ENCODE results near the gene CAPN9. TPM values are rescaled to one million over a fixed set of nuclear protein-coding genes. Genes with fewer than 3 reads are reported as not detected.

The CAPN9 gene
- total and polyA plus RNA-seq, 9 donors, result 0.34 to 1.5 (median 0.67) TPM

- Histone ChIP-seq H3K27me3 (ENCODE audit: control insufficient read depth, insufficient read depth, low read length) (no peaks in the 10 kb centered on the region), H3K9me3 (replicated peaks; ENCODE audit: control insufficient read depth, low read depth, low read length) (no peaks in the 10 kb centered on the region), H3K27ac (ENCODE audit: low read length) (no peak overlapping the region), H3K36me3 (ENCODE audit: control insufficient read depth, insufficient read depth, low read length) (no peaks in the 10 kb centered on the region), H3K4me1 (ENCODE audit: control insufficient read depth, insufficient read depth, low read length) (peaks cover 15% of the 10 kb centered on the region), H3K4me3 (ENCODE audit: low read length) (no peak overlapping the region)
- DNase-seq, result peak; percentile 84
- 26% methylated on average over 4 of the region's 6 CpGs for WGBS (ENCODE audit: insufficient coverage)
These were observed 18.3 kb upstream of the CAPN9 start for GRCh38 chr1:230728710-230729392.

- Histone ChIP-seq H3K27ac (ENCODE audit: low read length) (peak overlapping the region; percentile 68), H3K4me3 (ENCODE audit: low read length) (no peak overlapping the region), H3K36me3 (ENCODE audit: control insufficient read depth, insufficient read depth, low read length) (no peaks in the 10 kb centered on the region), H3K9me3 (replicated peaks; ENCODE audit: control insufficient read depth, low read depth, low read length) (no peaks in the 10 kb centered on the region), H3K27me3 (ENCODE audit: control insufficient read depth, insufficient read depth, low read length) (no peaks in the 10 kb centered on the region), H3K4me1 (ENCODE audit: control insufficient read depth, insufficient read depth, low read length) (peaks cover 15% of the 10 kb centered on the region)
- DNase-seq, result peak; percentile 83
- 19% methylated on average over 5 of the region's 5 CpGs for WGBS (ENCODE audit: insufficient coverage)
These were observed 16.2 kb upstream of the CAPN9 start for GRCh38 chr1:230730977-230731376.

GRCh38 chr1:230735447-230735846, 11.7 kb upstream of the CAPN9 start:
- DNase-seq, result no peak
- Histone ChIP-seq H3K27me3 (ENCODE audit: control insufficient read depth, insufficient read depth, low read length) (peaks cover 3% of the 10 kb centered on the region), H3K27ac (ENCODE audit: low read length) (no peak overlapping the region), H3K4me3 (ENCODE audit: low read length) (no peak overlapping the region), H3K36me3 (ENCODE audit: control insufficient read depth, insufficient read depth, low read length) (no peaks in the 10 kb centered on the region), H3K4me1 (ENCODE audit: control insufficient read depth, insufficient read depth, low read length) (peaks cover 7% of the 10 kb centered on the region), H3K9me3 (replicated peaks; ENCODE audit: control insufficient read depth, low read depth, low read length) (no peaks in the 10 kb centered on the region)
- WGBS (ENCODE audit: insufficient coverage), result 48% methylated on average over 2 of the region's 2 CpGs

- no peak overlapping the region for H3K4me3 ChIP-seq (ENCODE audit: low read length)
- no peaks in the 10 kb centered on the region for H3K36me3 ChIP-seq (ENCODE audit: control insufficient read depth, insufficient read depth, low read length)
- H3K27me3 ChIP-seq (ENCODE audit: control insufficient read depth, insufficient read depth, low read length), result peaks cover 3% of the 10 kb centered on the region
- H3K9me3 ChIP-seq (replicated peaks; ENCODE audit: control insufficient read depth, low read depth, low read length), result no peaks in the 10 kb centered on the region
- DNase-seq, result no peak
- H3K27ac ChIP-seq (ENCODE audit: low read length), result no peak overlapping the region
- H3K4me1 ChIP-seq (ENCODE audit: control insufficient read depth, insufficient read depth, low read length), result no peaks in the 10 kb centered on the region
- WGBS (ENCODE audit: insufficient coverage), result no CpG with 5 or more reads among the region's 3 CpGs
These were observed 9.4 kb upstream of the CAPN9 start for GRCh38 chr1:230737622-230738262.

- H3K4me3 ChIP-seq (ENCODE audit: low read length), result no peak overlapping the region
- no peaks in the 10 kb centered on the region for H3K4me1 ChIP-seq (ENCODE audit: control insufficient read depth, insufficient read depth, low read length)
- no peaks in the 10 kb centered on the region for H3K9me3 ChIP-seq (replicated peaks; ENCODE audit: control insufficient read depth, low read depth, low read length)
- 90% methylated on average over 9 of the region's 12 CpGs for WGBS (ENCODE audit: insufficient coverage)
- DNase-seq, result no peak
- no peaks in the 10 kb centered on the region for H3K36me3 ChIP-seq (ENCODE audit: control insufficient read depth, insufficient read depth, low read length)
- H3K27ac ChIP-seq (ENCODE audit: low read length), result no peak overlapping the region
- H3K27me3 ChIP-seq (ENCODE audit: control insufficient read depth, insufficient read depth, low read length), result peaks cover 3% of the 10 kb centered on the region
These were observed 7.5 kb upstream of the CAPN9 start for GRCh38 chr1:230739564-230740290.

- 20% methylated on average over 1 of the region's 2 CpGs for WGBS (ENCODE audit: insufficient coverage)
- Histone ChIP-seq H3K27ac (ENCODE audit: low read length) (no peak overlapping the region), H3K36me3 (ENCODE audit: control insufficient read depth, insufficient read depth, low read length) (no peaks in the 10 kb centered on the region), H3K27me3 (ENCODE audit: control insufficient read depth, insufficient read depth, low read length) (no peaks in the 10 kb centered on the region), H3K4me3 (ENCODE audit: low read length) (no peak overlapping the region), H3K4me1 (ENCODE audit: control insufficient read depth, insufficient read depth, low read length) (peaks cover under 1% of the 10 kb centered on the region), H3K9me3 (replicated peaks; ENCODE audit: control insufficient read depth, low read depth, low read length) (no peaks in the 10 kb centered on the region)
- no peak for DNase-seq
These were observed 3.3 kb upstream of the CAPN9 start for GRCh38 chr1:230743899-230744298.

- peaks cover 6% of the 10 kb centered on the region for H3K4me1 ChIP-seq (ENCODE audit: control insufficient read depth, insufficient read depth, low read length)
- no peaks in the 10 kb centered on the region for H3K27me3 ChIP-seq (ENCODE audit: control insufficient read depth, insufficient read depth, low read length)
- 38% methylated on average over 2 of the region's 5 CpGs for WGBS (ENCODE audit: insufficient coverage)
- no peak for DNase-seq
- H3K4me3 ChIP-seq (ENCODE audit: low read length), result no peak overlapping the region
- no peaks in the 10 kb centered on the region for H3K36me3 ChIP-seq (ENCODE audit: control insufficient read depth, insufficient read depth, low read length)
- no peak overlapping the region for H3K27ac ChIP-seq (ENCODE audit: low read length)
- no peaks in the 10 kb centered on the region for H3K9me3 ChIP-seq (replicated peaks; ENCODE audit: control insufficient read depth, low read depth, low read length)
These were observed 2.8 kb upstream of the CAPN9 start for GRCh38 chr1:230744382-230744781.

- no peak overlapping the region for H3K4me3 ChIP-seq (ENCODE audit: low read length)
- H3K36me3 ChIP-seq (ENCODE audit: control insufficient read depth, insufficient read depth, low read length), result no peaks in the 10 kb centered on the region
- 50% methylated on average over 2 of the region's 3 CpGs for WGBS (ENCODE audit: insufficient coverage)
- H3K4me1 ChIP-seq (ENCODE audit: control insufficient read depth, insufficient read depth, low read length), result peaks cover 13% of the 10 kb centered on the region
- no peaks in the 10 kb centered on the region for H3K9me3 ChIP-seq (replicated peaks; ENCODE audit: control insufficient read depth, low read depth, low read length)
- DNase-seq, result no peak
- no peak overlapping the region for H3K27ac ChIP-seq (ENCODE audit: low read length)
- H3K27me3 ChIP-seq (ENCODE audit: control insufficient read depth, insufficient read depth, low read length), result no peaks in the 10 kb centered on the region
These were observed 2.1 kb upstream of the CAPN9 start for GRCh38 chr1:230745071-230745470.

- WGBS (ENCODE audit: insufficient coverage), result 100% methylated on average over 2 of the region's 4 CpGs
- no peak overlapping the region for H3K4me3 ChIP-seq (ENCODE audit: low read length)
These were observed 571 bp upstream of the CAPN9 start for GRCh38 chr1:230746617-230747016.

More at GRCh38 chr1:230746617-230747016, 571 bp upstream of the CAPN9 start:
- Histone ChIP-seq H3K9me3 (replicated peaks; ENCODE audit: control insufficient read depth, low read depth, low read length) (no peaks in the 10 kb centered on the region), H3K36me3 (ENCODE audit: control insufficient read depth, insufficient read depth, low read length) (no peaks in the 10 kb centered on the region), H3K27ac (ENCODE audit: low read length) (no peak overlapping the region), H3K27me3 (ENCODE audit: control insufficient read depth, insufficient read depth, low read length) (no peaks in the 10 kb centered on the region), H3K4me1 (ENCODE audit: control insufficient read depth, insufficient read depth, low read length) (peaks cover 24% of the 10 kb centered on the region)
- no peak for DNase-seq

All from muscle of leg (tissue), 11 donors.